HG03045 (cell line): ENCODE measurements around the gene PDCD1LG2.
"Not testable (repeated sequence)": the region's sequence is repeated elsewhere in the genome, so short reads cannot be mapped to it uniquely, and the experiment has no call there.

ENCODE experiments used
- ATAC-seq: cut with Tn5 transposase; IDR thresholded peaks from one replicate; pipeline ENCODE4 v1.9.1; 2021; ENCODE audit warnings: mild to moderate bottlenecking, moderate library complexity; ENCODE audit not compliant: unreplicated experiment

Gene PDCD1LG2

GRCh38 chr9:5563417-5563815 is 53.1 kb downstream of the PDCD1LG2 start:
- ATAC-seq = no peak

GRCh38 chr9:5563886-5564285 is 53.6 kb downstream of the PDCD1LG2 start:
- no peak for ATAC-seq

GRCh38 chr9:5566054-5566618 is 55.8 kb downstream of the PDCD1LG2 start:
- ATAC-seq = no peak

- no peak for ATAC-seq
These were observed 58.5 kb downstream of the PDCD1LG2 start for GRCh38 chr9:5568868-5569267.

GRCh38 chr9:5569409-5569808 is 59.1 kb downstream of the PDCD1LG2 start:
- ATAC-seq = no peak

GRCh38 chr9:5569891-5570290 is 59.6 kb downstream of the PDCD1LG2 start:
- ATAC-seq = no peak

- no peak for ATAC-seq
These were observed 61.4 kb downstream of the PDCD1LG2 start for GRCh38 chr9:5571629-5572232.

GRCh38 chr9:5574097-5574496 is 63.8 kb downstream of the PDCD1LG2 start:
- ATAC-seq = no peak

GRCh38 chr9:5575000-5575399 is 64.7 kb downstream of the PDCD1LG2 start:
- ATAC-seq = no peak

GRCh38 chr9:5577225-5577624 is 66.9 kb downstream of the PDCD1LG2 start:
- no peak for ATAC-seq

GRCh38 chr9:5578018-5578697 is 67.8 kb downstream of the PDCD1LG2 start:
- ATAC-seq = no peak

GRCh38 chr9:5578698-5579085 is 68.4 kb downstream of the PDCD1LG2 start:
- ATAC-seq = no peak

- no peak for ATAC-seq
These were observed 69.5 kb downstream of the PDCD1LG2 start for GRCh38 chr9:5579881-5580280.

GRCh38 chr9:5580650-5581049 is 70.3 kb downstream of the PDCD1LG2 start:
- ATAC-seq = no peak

GRCh38 chr9:5581706-5582105 is 71.4 kb downstream of the PDCD1LG2 start:
- ATAC-seq = not testable (repeated sequence)

GRCh38 chr9:5582835-5583195 is 72.5 kb downstream of the PDCD1LG2 start:
- ATAC-seq = peak; percentile 41

- peak; percentile 53 for ATAC-seq
These were observed 76.1 kb downstream of the PDCD1LG2 start for GRCh38 chr9:5586391-5586802.

GRCh38 chr9:5587024-5587423 is 76.7 kb downstream of the PDCD1LG2 start:
- ATAC-seq = no peak

GRCh38 chr9:5592231-5592630 is 81.9 kb downstream of the PDCD1LG2 start:
- ATAC-seq = no peak

- ATAC-seq = no peak
These were observed 82.6 kb downstream of the PDCD1LG2 start for GRCh38 chr9:5592904-5593303.

GRCh38 chr9:5593904-5594303 is 83.6 kb downstream of the PDCD1LG2 start:
- peak; percentile 63 for ATAC-seq

GRCh38 chr9:5596173-5596572 is 85.8 kb downstream of the PDCD1LG2 start:
- no peak for ATAC-seq
